Ishikawa (cell line): ENCODE results near the gene HEATR9.

Source experiments
- CEBPB ChIP-seq: IDR thresholded peaks from 2 replicates; pipeline ENCODE4 v1.6.1; 2012
- CREB1 ChIP-seq: IDR thresholded peaks from 2 replicates; pipeline ENCODE4 v1.6.1; 2012; ENCODE audit warnings: low read depth
- EGR1 ChIP-seq: IDR thresholded peaks from 2 replicates; pipeline ENCODE4 v1.6.1; 2012
- EP300 ChIP-seq: IDR thresholded peaks from 2 replicates; pipeline ENCODE4 v1.6.1; 2012; ENCODE audit warnings: borderline replicate concordance
- FOXM1 ChIP-seq: IDR thresholded peaks from 2 replicates; pipeline ENCODE4 v1.6.1; 2012; ENCODE audit warnings: low read depth, borderline replicate concordance
- NFIC ChIP-seq: IDR thresholded peaks from 2 replicates; pipeline ENCODE4 v1.6.1; 2012
- RAD21 ChIP-seq: IDR thresholded peaks from 2 replicates; pipeline ENCODE4 v1.6.1; 2012; ENCODE audit warnings: low read depth
- TAF1 ChIP-seq: IDR thresholded peaks from 2 replicates; pipeline ENCODE4 v1.6.1; 2012; ENCODE audit warnings: low read depth, mild to moderate bottlenecking
- TEAD4 ChIP-seq: IDR thresholded peaks from 2 replicates; pipeline ENCODE4 v1.6.1; 2012
- YY1 ChIP-seq: IDR thresholded peaks from 2 replicates; pipeline ENCODE4 v1.6.1; 2012; ENCODE audit warnings: low read depth
- ZBTB7A ChIP-seq: IDR thresholded peaks from 2 replicates; pipeline ENCODE4 v1.6.1; 2012; ENCODE audit warnings: low read depth
- TF ChIP-seq, protein P1 (sequence below): IDR thresholded peaks from 2 replicates; pipeline ENCODE4 v1.6.1; 2012
- TF ChIP-seq, protein P2 (sequence below): IDR thresholded peaks from 2 replicates; pipeline ENCODE4 v1.6.1; 2012; ENCODE audit warnings: low read depth, mild to moderate bottlenecking
- TF ChIP-seq, protein P3 (sequence below): IDR thresholded peaks from 2 replicates; pipeline ENCODE4 v1.6.1; 2012

DNA sequence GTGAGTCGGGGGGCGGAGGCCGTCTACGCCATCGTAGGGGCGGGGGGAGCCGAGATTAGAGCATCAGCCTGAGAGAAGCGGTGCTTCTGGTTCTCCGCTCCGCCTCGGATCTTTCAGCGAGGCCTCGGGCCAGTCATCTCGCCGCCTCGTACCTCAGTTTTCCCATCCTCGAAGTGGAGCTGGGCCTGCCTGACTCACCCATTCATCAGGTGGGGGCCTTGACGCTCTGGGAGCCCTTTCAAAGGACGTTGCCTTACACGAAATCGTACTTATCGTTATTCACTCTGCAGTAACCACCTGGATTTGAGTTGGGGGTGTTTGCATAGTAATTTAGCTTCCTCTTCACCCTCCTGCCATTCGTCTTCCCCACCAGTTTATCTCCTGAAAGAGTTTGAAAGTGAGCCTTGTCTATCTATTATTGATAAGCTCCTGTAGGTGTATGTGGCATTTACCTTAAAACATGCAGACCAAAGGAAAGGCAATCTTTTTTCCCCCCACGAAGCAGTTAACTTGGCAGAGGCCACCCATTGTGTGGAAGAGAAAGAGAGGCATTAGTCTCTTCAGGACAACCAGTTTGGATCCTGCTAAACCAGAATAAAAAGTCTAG lies 58.7 kb downstream of the HEATR9 start:
- TF ChIP-seq YY1 (no peak), RAD21 (no peak), EP300 (no peak), TAF1 (no peak), EGR1 (no peak), TEAD4 (no peak), FOXM1 (no peak), CEBPB (no peak), CREB1 (no peak), ZBTB7A (no peak), NFIC (no peak)
- TF ChIP-seq, protein P1, sequence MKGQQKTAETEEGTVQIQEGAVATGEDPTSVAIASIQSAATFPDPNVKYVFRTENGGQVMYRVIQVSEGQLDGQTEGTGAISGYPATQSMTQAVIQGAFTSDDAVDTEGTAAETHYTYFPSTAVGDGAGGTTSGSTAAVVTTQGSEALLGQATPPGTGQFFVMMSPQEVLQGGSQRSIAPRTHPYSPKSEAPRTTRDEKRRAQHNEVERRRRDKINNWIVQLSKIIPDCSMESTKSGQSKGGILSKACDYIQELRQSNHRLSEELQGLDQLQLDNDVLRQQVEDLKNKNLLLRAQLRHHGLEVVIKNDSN: no peak
- TF ChIP-seq, protein P2, sequence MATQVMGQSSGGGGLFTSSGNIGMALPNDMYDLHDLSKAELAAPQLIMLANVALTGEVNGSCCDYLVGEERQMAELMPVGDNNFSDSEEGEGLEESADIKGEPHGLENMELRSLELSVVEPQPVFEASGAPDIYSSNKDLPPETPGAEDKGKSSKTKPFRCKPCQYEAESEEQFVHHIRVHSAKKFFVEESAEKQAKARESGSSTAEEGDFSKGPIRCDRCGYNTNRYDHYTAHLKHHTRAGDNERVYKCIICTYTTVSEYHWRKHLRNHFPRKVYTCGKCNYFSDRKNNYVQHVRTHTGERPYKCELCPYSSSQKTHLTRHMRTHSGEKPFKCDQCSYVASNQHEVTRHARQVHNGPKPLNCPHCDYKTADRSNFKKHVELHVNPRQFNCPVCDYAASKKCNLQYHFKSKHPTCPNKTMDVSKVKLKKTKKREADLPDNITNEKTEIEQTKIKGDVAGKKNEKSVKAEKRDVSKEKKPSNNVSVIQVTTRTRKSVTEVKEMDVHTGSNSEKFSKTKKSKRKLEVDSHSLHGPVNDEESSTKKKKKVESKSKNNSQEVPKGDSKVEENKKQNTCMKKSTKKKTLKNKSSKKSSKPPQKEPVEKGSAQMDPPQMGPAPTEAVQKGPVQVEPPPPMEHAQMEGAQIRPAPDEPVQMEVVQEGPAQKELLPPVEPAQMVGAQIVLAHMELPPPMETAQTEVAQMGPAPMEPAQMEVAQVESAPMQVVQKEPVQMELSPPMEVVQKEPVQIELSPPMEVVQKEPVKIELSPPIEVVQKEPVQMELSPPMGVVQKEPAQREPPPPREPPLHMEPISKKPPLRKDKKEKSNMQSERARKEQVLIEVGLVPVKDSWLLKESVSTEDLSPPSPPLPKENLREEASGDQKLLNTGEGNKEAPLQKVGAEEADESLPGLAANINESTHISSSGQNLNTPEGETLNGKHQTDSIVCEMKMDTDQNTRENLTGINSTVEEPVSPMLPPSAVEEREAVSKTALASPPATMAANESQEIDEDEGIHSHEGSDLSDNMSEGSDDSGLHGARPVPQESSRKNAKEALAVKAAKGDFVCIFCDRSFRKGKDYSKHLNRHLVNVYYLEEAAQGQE: no peak
- TF ChIP-seq, protein P3, sequence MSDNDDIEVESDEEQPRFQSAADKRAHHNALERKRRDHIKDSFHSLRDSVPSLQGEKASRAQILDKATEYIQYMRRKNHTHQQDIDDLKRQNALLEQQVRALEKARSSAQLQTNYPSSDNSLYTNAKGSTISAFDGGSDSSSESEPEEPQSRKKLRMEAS: no peak
